GM23248 (cell line): ENCODE results near the gene CTXND2. TPM values are rescaled to one million over a fixed set of nuclear protein-coding genes. Genes with fewer than 3 reads are reported as not detected.
"Not testable (repeated sequence)": the region's sequence is repeated elsewhere in the genome, so short reads cannot be mapped to it uniquely, and the experiment has no call there.

Experiments
- DNase-seq: peaks from one replicate; pipeline ENCODE4 v3.0.0-alpha.2; 2015
- H2AFZ ChIP-seq: fragments of 200-600 bp; sonication (generic); 2 replicates; pipeline ENCODE4 v1.6.1; 2016; ENCODE audit warnings: antibody characterized with exemption
- H3F3A ChIP-seq: fragments of 200-600 bp; sonication (generic); 2 replicates; pipeline ENCODE4 v1.6.1; 2016; ENCODE audit warnings: mild to moderate bottlenecking, antibody characterized with exemption, mixed run types; ENCODE audit not compliant: insufficient read depth
- H3K27ac ChIP-seq: fragments of 200-600 bp; sonication (generic); 2 replicates; pipeline ENCODE4 v1.5.1; 2016; ENCODE audit warnings: mild to moderate bottlenecking
- H3K27me3 ChIP-seq: fragments of 200-600 bp; sonication (generic); replicated peaks from 2 replicates; pipeline ENCODE4 v1.6.1; 2016; ENCODE audit warnings: mild to moderate bottlenecking; ENCODE audit not compliant: insufficient read depth
- H3K36me3 ChIP-seq: fragments of 200-600 bp; sonication (generic); 2 replicates; pipeline ENCODE4 v1.6.1; 2016; ENCODE audit warnings: low read depth, mild to moderate bottlenecking
- H3K4me1 ChIP-seq: fragments of 200-600 bp; sonication (generic); 2 replicates; pipeline ENCODE4 v1.6.1; 2016; ENCODE audit warnings: mild to moderate bottlenecking; ENCODE audit not compliant: insufficient read depth
- H3K4me2 ChIP-seq: fragments of 200-600 bp; sonication (generic); one replicate; pipeline ENCODE4 v1.6.1; 2016; ENCODE audit warnings: mild to moderate bottlenecking; ENCODE audit not compliant: unreplicated experiment
- H3K4me3 ChIP-seq: fragments of 200-600 bp; sonication (generic); 2 replicates; pipeline ENCODE4 v1.5.1; 2016; ENCODE audit warnings: mild to moderate bottlenecking
- H3K79me2 ChIP-seq: fragments of 200-600 bp; sonication (generic); 2 replicates; pipeline ENCODE4 v1.6.1; 2016; ENCODE audit warnings: mild to moderate bottlenecking; ENCODE audit not compliant: insufficient read depth
- H3K9ac ChIP-seq: fragments of 200-600 bp; sonication (generic); 2 replicates; pipeline ENCODE4 v1.6.1; 2016; ENCODE audit warnings: mild to moderate bottlenecking
- H3K9me2 ChIP-seq: fragments of 200-600 bp; sonication (generic); 2 replicates; pipeline ENCODE4 v1.6.1; 2016; ENCODE audit warnings: mixed run types, mild to moderate bottlenecking, moderate library complexity; ENCODE audit not compliant: insufficient read depth
- H3K9me3 ChIP-seq: fragments of 200-600 bp; sonication (generic); one replicate; pipeline ENCODE4 v1.6.1; 2017; ENCODE audit warnings: low read depth
- H4K20me1 ChIP-seq: fragments of 200-600 bp; sonication (generic); 2 replicates; pipeline ENCODE4 v1.6.0; 2016; ENCODE audit not compliant: insufficient read depth
- EZH2 ChIP-seq: fragments of 200-600 bp; sonication (generic); IDR thresholded peaks from 2 replicates; pipeline ENCODE4 v1.6.1; 2018; ENCODE audit warnings: antibody characterized with exemption, mild to moderate bottlenecking; ENCODE audit not compliant: insufficient read depth, poor library complexity, severe bottlenecking
- EZH2phosphoT487 ChIP-seq: fragments of 200-600 bp; sonication (generic); IDR thresholded peaks from 2 replicates; pipeline ENCODE4 v1.6.1; 2018; ENCODE audit warnings: antibody characterized with exemption, moderate library complexity, mild to moderate bottlenecking, low read depth; ENCODE audit not compliant: insufficient read depth
- WGBS, 2 experiments: methylation state at CpG; one replicate each; pipeline ENCODE4 v1.1.6; 2015 to 2017; ENCODE audit warnings: low lambda C conversion rate in 2 of 2, low coverage in 1 of 2; ENCODE audit errors: missing lambda C conversion rate in 2 of 2; 5-methylcytosine and 5-hydroxymethylcytosine counted together
- in situ Hi-C: fragments of 300-500 bp; cut with MboI; formaldehyde crosslinking; loops from 2 replicates; pipeline ENCODE4 v1.15.0; 2020
- polyA plus RNA-seq: library from polyadenylated mRNA; unstranded; fragments of >200 nt; fragmentation: Nextera tagmentation; extraction: Ambion mirVana; gene quantifications from 2 replicates; pipeline ENCODE4 v1.2.1, GENCODE V29; 2016
- total RNA-seq: library from RNA; depleted of rRNA; stranded (reverse); fragments of >200 nt; shearing (Covaris generic); gene quantifications from 2 replicates; pipeline ENCODE4 v1.2.3, GENCODE V29; 2014

Gene CTXND2
- total and polyA plus RNA-seq, 2 experiments from 2014 or later = not detected

DNA sequence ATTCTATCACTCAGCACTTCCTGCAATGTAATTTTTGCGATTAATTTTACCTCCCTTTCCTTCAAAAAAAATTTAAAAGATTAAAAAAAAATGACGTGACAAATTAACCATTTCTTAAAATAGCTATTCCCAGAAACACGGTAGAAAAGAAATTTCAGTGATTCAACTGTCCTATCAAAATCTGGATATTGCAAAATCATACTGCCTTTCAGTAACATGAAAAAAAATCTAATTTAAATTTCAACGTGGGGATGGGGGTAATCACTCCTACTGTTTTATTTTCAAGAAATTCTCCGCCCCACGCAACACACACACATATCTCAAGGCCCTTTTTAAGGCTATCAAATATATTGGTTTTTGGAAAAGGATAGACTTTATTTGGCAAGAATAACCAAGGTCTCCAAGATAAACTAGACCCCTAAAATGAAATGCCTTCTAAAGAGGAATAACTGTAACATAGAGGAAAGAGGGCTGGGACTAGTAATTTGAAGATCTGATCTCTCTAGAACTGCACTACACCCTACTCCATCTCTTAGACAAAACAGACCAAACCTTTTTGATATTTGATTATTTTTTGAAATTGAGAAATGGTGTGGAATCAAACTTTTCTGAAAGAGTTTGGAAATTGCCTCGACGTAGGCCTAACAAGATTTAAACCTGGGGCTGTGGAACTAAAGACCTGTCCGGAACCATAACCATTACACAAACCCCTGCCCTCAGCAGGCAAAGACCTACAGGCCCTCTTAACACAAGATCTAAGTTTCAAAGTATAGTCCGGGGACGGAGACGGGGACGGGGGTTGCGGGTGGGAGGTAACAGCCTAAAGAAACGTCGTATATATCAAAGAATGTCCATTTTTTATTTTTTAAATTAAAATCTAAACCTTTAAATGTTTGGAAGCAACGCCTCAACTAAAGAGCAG, 11.5 kb upstream of the CTXND2 start:
- H3K27me3 ChIP-seq = no peaks in the 10 kb centered on the region
- TF ChIP-seq EZH2 = no peak
- TF ChIP-seq EZH2phosphoT487 = no peak
- H3K4me3 ChIP-seq = peak overlapping the region; percentile 88
- peaks cover 28% of the 10 kb centered on the region for H3F3A ChIP-seq
- H3K9me2 ChIP-seq = no peaks in the 10 kb centered on the region
- H4K20me1 ChIP-seq = no peaks in the 10 kb centered on the region
- peak overlapping the region; percentile 91 for H3K9ac ChIP-seq
- peaks cover 16% of the 10 kb centered on the region for H3K4me1 ChIP-seq
- H3K27ac ChIP-seq = peak overlapping the region; percentile 85
- in situ Hi-C loops = no loop called here
- DNase-seq = peak; percentile 37
- H2AFZ ChIP-seq = peak overlapping the region; percentile 79
- peaks cover 59% of the 10 kb centered on the region for H3K79me2 ChIP-seq
- WGBS, 2 experiments = 1% methylated on average over 17 of the region's 17 CpGs
- peak overlapping the region; percentile 89 for H3K4me2 ChIP-seq
- H3K9me3 ChIP-seq = no peaks in the 10 kb centered on the region
- H3K36me3 ChIP-seq = no peaks in the 10 kb centered on the region

DNA sequence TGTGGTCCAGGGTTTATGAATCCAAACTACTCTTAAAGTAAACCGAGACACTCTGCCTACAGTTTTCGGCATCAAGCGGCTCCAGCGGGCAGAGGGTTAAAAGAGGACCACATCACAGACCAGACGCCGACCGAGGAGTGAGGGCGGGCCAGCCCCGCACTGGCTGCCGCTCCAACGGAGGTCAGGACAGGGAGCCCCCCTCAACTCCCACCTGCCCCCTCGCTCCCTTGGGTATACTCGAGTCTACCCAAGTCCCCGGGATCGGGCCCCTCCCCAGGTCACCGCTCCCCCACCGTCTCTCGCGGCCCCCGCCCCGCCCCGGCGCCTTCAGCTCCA, 10.8 kb upstream of the CTXND2 start:
- Histone ChIP-seq H3K4me3 (peak overlapping the region; percentile 88), H3K9me3 (no peaks in the 10 kb centered on the region), H3K27ac (peak overlapping the region; percentile 85), H2AFZ (peak overlapping the region; percentile 79), H3K9ac (peak overlapping the region; percentile 91), H3F3A (peaks cover 35% of the 10 kb centered on the region), H3K27me3 (no peaks in the 10 kb centered on the region), H4K20me1 (no peaks in the 10 kb centered on the region), H3K79me2 (peaks cover 52% of the 10 kb centered on the region), H3K36me3 (no peaks in the 10 kb centered on the region), H3K9me2 (no peaks in the 10 kb centered on the region), H3K4me2 (peak overlapping the region; percentile 89), H3K4me1 (peaks cover 22% of the 10 kb centered on the region)
- 0 to 1% methylated on average over 11 to 23 of the region's 23 CpGs for WGBS, 2 experiments
- in situ Hi-C loops = no loop called here
- TF ChIP-seq EZH2 = no peak
- no peak for TF ChIP-seq EZH2phosphoT487
- peak; percentile 84 for DNase-seq

DNA sequence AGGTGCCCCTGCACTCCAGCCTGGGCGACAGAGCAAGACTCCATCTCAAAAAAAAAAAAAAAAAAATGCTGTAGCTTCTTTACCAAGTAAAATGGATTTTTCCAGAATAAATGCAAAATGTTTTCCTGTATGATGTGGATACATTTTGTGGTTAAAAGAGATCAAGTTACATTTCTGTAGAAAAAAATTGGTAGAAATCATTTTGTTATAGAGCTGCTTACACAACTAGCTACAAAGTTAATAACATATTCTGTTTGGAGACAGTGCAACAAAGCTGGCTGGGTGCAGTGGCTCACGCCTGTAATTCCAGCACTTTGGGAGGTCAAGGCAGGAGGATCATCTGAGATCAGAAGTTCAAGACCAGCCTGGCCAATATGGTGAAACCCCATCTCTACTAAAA, 8.0 kb upstream of the CTXND2 start:
- H3K4me2 ChIP-seq, H3K4me3 ChIP-seq, H3K9ac ChIP-seq, H2AFZ ChIP-seq, H3K27me3 ChIP-seq, H3K9me3 ChIP-seq, H4K20me1 ChIP-seq, H3K36me3 ChIP-seq, H3K9me2 ChIP-seq, in situ Hi-C loops: not testable (repeated sequence)
- Histone ChIP-seq H3K27ac (peak overlapping the region; percentile 1; the same call in 1 of the 2 replicates), H3K4me1 (peaks cover 37% of the 10 kb centered on the region), H3K79me2 (peaks cover 24% of the 10 kb centered on the region), H3F3A (peaks cover 40% of the 10 kb centered on the region)
- peak; percentile 5 for DNase-seq
- WGBS, 2 experiments = 93 to 96% methylated on average over 2 of the region's 2 CpGs

DNA sequence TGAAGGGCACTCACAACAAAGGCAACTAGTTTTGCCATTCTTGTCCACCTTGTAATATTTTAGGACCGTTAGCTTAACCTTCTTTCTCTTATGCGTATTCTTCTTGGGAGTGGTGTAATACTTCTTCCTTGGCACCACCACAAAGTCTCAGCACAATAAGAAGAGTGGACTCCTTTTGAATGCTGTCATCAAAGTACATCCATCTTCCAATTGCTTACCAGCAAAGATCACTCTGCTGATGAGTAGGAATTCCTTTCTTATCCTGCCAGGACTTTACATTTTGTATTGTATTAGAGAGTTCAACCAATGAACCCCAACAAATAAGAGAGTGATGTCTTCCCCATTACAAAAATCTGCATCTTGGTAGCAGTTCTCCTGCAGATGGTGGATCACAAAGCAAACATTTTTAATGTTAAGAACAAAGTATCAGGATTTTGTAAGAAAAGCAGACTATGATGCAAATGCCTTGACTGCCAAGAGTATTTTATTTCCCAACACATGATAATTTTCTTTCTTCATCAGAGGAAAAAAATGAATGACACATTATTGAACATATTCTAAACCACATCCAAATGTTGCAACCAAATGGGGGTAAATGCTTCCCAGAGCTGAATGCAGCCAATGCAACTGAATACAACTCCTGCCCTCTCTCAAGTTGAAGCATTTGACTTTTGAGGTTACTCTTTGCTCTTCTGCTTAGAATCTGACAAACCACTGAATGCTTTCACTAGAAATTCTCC, 5.4 kb upstream of the CTXND2 start:
- 0 to 2% methylated on average over 2 of the region's 2 CpGs for WGBS, 2 experiments
- no peaks in the 10 kb centered on the region for H3K79me2 ChIP-seq
- no peaks in the 10 kb centered on the region for H4K20me1 ChIP-seq
- peak overlapping the region; percentile 59 for H3K4me3 ChIP-seq
- H3K9me3 ChIP-seq = no peaks in the 10 kb centered on the region
- TF ChIP-seq EZH2phosphoT487 (peak; percentile 83; the same call in 1 of the 2 replicates), EZH2 (no peak)
- peaks cover 32% of the 10 kb centered on the region for H3K4me1 ChIP-seq
- in situ Hi-C loops = no loop called here
- H2AFZ ChIP-seq = peak overlapping the region; percentile 82
- no peaks in the 10 kb centered on the region for H3K9me2 ChIP-seq
- H3K4me2 ChIP-seq = peak overlapping the region; percentile 86
- peak overlapping the region; percentile 92 for H3K27ac ChIP-seq
- H3F3A ChIP-seq = peaks cover 31% of the 10 kb centered on the region
- peak; percentile 94 for DNase-seq
- H3K9ac ChIP-seq = peak overlapping the region; percentile 60
- no peaks in the 10 kb centered on the region for H3K27me3 ChIP-seq
- H3K36me3 ChIP-seq = no peaks in the 10 kb centered on the region

DNA sequence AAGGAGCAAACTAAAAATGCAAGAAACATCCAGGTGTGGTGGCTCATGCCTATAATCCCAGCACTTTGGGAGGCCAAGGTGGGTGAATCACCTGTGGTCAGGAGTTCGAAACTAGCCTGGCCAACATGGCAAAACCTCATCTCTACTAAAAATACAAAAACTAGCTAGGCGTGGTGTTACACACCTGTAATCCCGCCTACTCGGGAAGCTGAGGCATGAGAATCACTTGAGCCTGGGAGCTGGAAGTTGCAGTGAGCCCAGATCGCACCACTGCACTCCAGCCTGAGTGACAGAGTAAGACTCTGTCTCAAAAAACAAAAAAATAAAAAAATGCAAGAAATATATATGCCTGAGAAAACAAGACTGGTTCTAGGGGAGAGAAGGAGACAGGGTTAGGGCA, 3.8 kb upstream of the CTXND2 start:
- H3K4me2 ChIP-seq, H3K9me3 ChIP-seq, H3K36me3 ChIP-seq, H3K27ac ChIP-seq, H3K9me2 ChIP-seq, H2AFZ ChIP-seq, H3K27me3 ChIP-seq, H3K9ac ChIP-seq, H3K79me2 ChIP-seq, H4K20me1 ChIP-seq, DNase-seq, in situ Hi-C loops, H3K4me3 ChIP-seq: not testable (repeated sequence)
- peaks cover 31% of the 10 kb centered on the region for H3F3A ChIP-seq
- WGBS, 2 experiments = 98 to 99% methylated on average over 5 of the region's 5 CpGs
- peaks cover 37% of the 10 kb centered on the region for H3K4me1 ChIP-seq
